K562 (cell line): ENCODE data around the gene C2orf76.

Source experiments
- HCFC1 ChIP-seq: IDR thresholded peaks from 2 replicates; pipeline ENCODE4 v1.6.1; 2012; ENCODE audit warnings: low read depth, low read length, improper control_type of control experiment
- HDAC2 ChIP-seq: fragments of 450-650 bp; IDR thresholded peaks from 2 replicates; pipeline ENCODE4 v1.6.1; 2016; ENCODE audit warnings: mild to moderate bottlenecking
- ZKSCAN8 ChIP-seq: fragments of 200-800 bp; sonication (Bioruptor generic); IDR thresholded peaks from 2 replicates; pipeline ENCODE4 v1.6.1; 2016; ENCODE audit warnings: missing genetic modification characterization, missing compliant biosample characterization
- ZNF217 ChIP-seq: sonication (generic); formaldehyde crosslinking; IDR thresholded peaks from 2 replicates; pipeline ENCODE4 v1.8.0; 2022; ENCODE audit warnings: mild to moderate bottlenecking, missing genetic modification reagents
- TF ChIP-seq, protein P1 (sequence below), 3 experiments: IDR thresholded peaks in 2 of 3; conservative IDR thresholded peaks in 1 of 3; 2 replicates each; pipeline ENCODE4 v1.5.1; 2011 to 2012; ENCODE audit warnings: low read length in 3 of 3, mild to moderate bottlenecking in 3 of 3, control low read depth in 2 of 3, improper control_type of control experiment in 1 of 3, inconsistent platforms in 1 of 3, low read depth in 1 of 3, mixed read lengths in 1 of 3, moderate library complexity in 1 of 3; ENCODE audit not compliant: insufficient read depth in 2 of 3

DNA sequence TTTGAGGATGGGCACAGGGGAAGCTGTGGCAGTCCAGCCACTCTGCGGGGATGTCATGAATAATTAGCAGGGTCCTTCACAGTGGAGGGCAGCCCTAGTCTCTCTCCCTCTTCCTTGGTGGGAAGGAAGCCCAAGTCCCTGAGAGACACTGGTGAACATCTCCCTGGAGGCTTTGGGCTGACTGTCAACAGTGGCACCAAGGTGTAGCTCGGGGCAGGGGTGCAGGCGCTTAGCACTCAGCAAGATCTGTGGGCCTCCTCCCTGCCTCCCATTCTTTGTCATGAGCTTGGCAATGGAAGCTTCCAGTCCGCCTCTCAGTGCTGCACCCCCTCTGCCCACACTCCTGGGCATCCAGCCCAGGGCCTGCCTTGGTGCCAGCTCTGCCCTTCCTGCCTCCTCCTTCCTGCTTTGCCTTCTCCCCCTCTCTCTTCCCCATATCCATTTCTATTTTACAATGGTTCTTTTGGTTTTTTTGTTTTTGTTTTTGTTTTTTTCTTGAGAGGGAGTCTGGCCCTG, 83.6 kb downstream of the C2orf76 start:
- TF ChIP-seq, protein P1, sequence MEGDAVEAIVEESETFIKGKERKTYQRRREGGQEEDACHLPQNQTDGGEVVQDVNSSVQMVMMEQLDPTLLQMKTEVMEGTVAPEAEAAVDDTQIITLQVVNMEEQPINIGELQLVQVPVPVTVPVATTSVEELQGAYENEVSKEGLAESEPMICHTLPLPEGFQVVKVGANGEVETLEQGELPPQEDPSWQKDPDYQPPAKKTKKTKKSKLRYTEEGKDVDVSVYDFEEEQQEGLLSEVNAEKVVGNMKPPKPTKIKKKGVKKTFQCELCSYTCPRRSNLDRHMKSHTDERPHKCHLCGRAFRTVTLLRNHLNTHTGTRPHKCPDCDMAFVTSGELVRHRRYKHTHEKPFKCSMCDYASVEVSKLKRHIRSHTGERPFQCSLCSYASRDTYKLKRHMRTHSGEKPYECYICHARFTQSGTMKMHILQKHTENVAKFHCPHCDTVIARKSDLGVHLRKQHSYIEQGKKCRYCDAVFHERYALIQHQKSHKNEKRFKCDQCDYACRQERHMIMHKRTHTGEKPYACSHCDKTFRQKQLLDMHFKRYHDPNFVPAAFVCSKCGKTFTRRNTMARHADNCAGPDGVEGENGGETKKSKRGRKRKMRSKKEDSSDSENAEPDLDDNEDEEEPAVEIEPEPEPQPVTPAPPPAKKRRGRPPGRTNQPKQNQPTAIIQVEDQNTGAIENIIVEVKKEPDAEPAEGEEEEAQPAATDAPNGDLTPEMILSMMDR (IDR thresholded peaks at IDR 0.05 in 2 of 3, conservative IDR thresholded peaks at IDR 0.05 in 1 of 3; ENCODE audit: insufficient read depth in 2 of 3, low read depth in 1 of 3, low read length in 3 of 3), result no peak
- TF ChIP-seq HCFC1, result no peak
- no peak for TF ChIP-seq ZNF217 (CRISPR knock-in tag)
- TF ChIP-seq HDAC2, result no peak
- no peak for TF ChIP-seq ZKSCAN8 (CRISPR knock-in tag)
